Osteoblast (primary cell): ENCODE measurements around the gene MRPS18A. TPM values are rescaled to one million over a fixed set of nuclear protein-coding genes. Genes with fewer than 3 reads are reported as not detected.
A peak's percentile ranks its signal among the peaks of the same experiment; 100 is the strongest.
"Not testable (repeated sequence)": the region's sequence is repeated elsewhere in the genome, so short reads cannot be mapped to it uniquely, and the experiment has no call there.

ENCODE experiments used
- DNase-seq: peaks from one replicate; pipeline ENCODE4 v3.0.0; 2011; ENCODE audit warnings: low spot score, mixed read lengths; ENCODE audit not compliant: insufficient read length; ENCODE audit errors: missing footprints
- H2AFZ ChIP-seq: 2 replicates; pipeline ENCODE4 v1.6.0; 2011; ENCODE audit warnings: mild to moderate bottlenecking, low read length
- H3K27ac ChIP-seq: 2 replicates; pipeline ENCODE4 v1.5.1; 2011; ENCODE audit warnings: mild to moderate bottlenecking, low read depth, low read length, moderate library complexity
- H3K27me3 ChIP-seq: 2 replicates; pipeline ENCODE4 v1.6.0; 2012; ENCODE audit warnings: mild to moderate bottlenecking, control low read depth, inconsistent platforms, low read length, moderate library complexity; ENCODE audit not compliant: insufficient read depth
- H3K36me3 ChIP-seq: 2 replicates; pipeline ENCODE4 v1.5.1; 2011; ENCODE audit warnings: mild to moderate bottlenecking, low read length, control low read depth, moderate library complexity; ENCODE audit not compliant: insufficient read depth
- H3K4me1 ChIP-seq: 2 replicates; pipeline ENCODE4 v1.5.1; 2011; ENCODE audit warnings: mild to moderate bottlenecking, low read length, control low read depth, moderate library complexity; ENCODE audit not compliant: insufficient read depth
- H3K4me2 ChIP-seq: 2 replicates; pipeline ENCODE4 v1.6.0; 2011; ENCODE audit warnings: mild to moderate bottlenecking, low read length; ENCODE audit not compliant: insufficient read depth
- H3K4me3 ChIP-seq: fragments of 200-600 bp; sonication (generic); 3 replicates; pipeline ENCODE4 v1.5.1; 2012; ENCODE audit warnings: mild to moderate bottlenecking, low read length, inconsistent platforms; ENCODE audit not compliant: insufficient read depth
- H3K79me2 ChIP-seq: 2 replicates; pipeline ENCODE4 v1.6.0; 2012; ENCODE audit warnings: mild to moderate bottlenecking, low read length, control low read depth, inconsistent platforms; ENCODE audit not compliant: insufficient read depth
- H3K9me3 ChIP-seq: 2 replicates; pipeline ENCODE4 v1.5.1; 2011; ENCODE audit warnings: low read depth, low read length, control low read depth
- H4K20me1 ChIP-seq: 2 replicates; pipeline ENCODE4 v1.6.0; 2012; ENCODE audit warnings: mild to moderate bottlenecking, low read length, control low read depth; ENCODE audit not compliant: insufficient read depth
- CTCF ChIP-seq: IDR thresholded peaks from 2 replicates; pipeline ENCODE4 v1.5.1; 2011; ENCODE audit warnings: mild to moderate bottlenecking, low read depth, low read length, moderate library complexity; ENCODE audit errors: extremely low read depth
- total RNA-seq: library from RNA; depleted of rRNA; stranded (reverse); fragments of >200 nt; gene quantifications from 2 replicates; pipeline ENCODE4 v1.2.3, GENCODE V29; 2012

The MRPS18A gene
- total RNA-seq, 1 donor = 27.5 TPM

DNA sequence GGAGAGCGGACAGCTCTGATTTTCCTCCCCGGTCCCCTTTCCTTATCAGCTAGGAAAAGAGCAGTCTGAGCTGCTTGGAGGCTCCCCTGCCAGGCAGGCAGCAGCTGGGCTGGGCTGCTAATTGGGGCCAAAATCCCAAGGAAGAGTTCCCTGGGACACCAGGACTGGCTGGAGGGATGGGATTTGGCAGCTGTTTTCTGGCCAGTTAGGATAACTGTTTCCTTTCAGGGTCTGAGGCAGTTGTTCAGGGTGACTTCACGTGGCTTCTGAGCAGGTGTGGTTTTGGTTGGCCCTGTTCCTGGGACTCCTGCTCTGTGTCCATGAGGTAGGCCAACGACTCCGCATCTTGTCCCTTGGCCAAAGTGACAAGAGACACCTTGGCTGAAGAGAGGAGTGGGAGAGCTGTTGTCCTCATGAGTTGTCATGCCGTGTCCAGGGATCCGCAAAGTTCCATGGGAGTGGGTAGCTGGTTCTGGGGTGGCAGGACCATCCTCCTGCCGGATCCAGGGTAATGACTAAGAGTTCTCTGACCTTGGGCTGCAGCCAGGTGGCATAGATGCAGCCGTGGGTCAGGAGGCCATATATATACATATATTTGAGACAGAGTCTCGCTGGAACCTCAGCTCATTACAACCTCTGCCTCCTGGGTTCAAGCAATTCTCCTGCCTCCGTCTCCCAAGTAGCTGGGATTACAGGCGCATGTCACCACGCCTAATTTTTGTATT, 21.2 kb downstream of the MRPS18A start:
- peaks cover 8% of the 10 kb centered on the region for H3K36me3 ChIP-seq
- no peak for DNase-seq
- H2AFZ ChIP-seq = no peak overlapping the region
- no peaks in the 10 kb centered on the region for H3K79me2 ChIP-seq
- no peaks in the 10 kb centered on the region for H3K9me3 ChIP-seq
- no peaks in the 10 kb centered on the region for H3K27me3 ChIP-seq
- H3K4me3 ChIP-seq = no peak overlapping the region
- TF ChIP-seq CTCF = no peak
- no peaks in the 10 kb centered on the region for H4K20me1 ChIP-seq
- peaks cover 37% of the 10 kb centered on the region for H3K4me1 ChIP-seq
- H3K27ac ChIP-seq = no peak overlapping the region
- H3K4me2 ChIP-seq = no peak overlapping the region

DNA sequence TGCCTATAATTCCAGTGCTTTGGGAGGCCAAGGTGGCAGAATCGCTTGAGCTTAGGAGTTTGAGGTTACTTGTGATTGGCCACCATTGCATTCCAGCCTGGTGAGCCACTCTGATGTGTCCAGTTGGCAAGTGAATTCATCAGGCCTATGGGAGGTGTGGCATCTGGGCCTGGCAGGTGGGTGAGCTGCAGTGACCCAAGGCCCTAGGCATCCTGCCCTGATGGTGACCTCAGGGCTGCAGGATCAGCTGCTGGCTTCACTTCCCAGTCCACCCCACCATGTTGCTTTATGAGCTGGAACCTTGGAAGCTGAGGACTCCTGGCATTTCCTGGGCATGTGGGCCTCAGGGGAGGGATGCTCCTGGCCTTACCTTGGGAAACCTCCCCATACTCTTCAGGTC, 22.2 kb downstream of the MRPS18A start:
- Histone ChIP-seq H3K36me3 (no peaks in the 10 kb centered on the region), H3K79me2 (no peaks in the 10 kb centered on the region), H4K20me1 (no peaks in the 10 kb centered on the region), H3K4me3 (no peak overlapping the region), H3K27ac (no peak overlapping the region), H3K27me3 (no peaks in the 10 kb centered on the region), H3K9me3 (no peaks in the 10 kb centered on the region), H3K4me1 (peaks cover 34% of the 10 kb centered on the region), H2AFZ (no peak overlapping the region), H3K4me2 (no peak overlapping the region)
- no peak for TF ChIP-seq CTCF
- DNase-seq = peak; percentile 78

DNA sequence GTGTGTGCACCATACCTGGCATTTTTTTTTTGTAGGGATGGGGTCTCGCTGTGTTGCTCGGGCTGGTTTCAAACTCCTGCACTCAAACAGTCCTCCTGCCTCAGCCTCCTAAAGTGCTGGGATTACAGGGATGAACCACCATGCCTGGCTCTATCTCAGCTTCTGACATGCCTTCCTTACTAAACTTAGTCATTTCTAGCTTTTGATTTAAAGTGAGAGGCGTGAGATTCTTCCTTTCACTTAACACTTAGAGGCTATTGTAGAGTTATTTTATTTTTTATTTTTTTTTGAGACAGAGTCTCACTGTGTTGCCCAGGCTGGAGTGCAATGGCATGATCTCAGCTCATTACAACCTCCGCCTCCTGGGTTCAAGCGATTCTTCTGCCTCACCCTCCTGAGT, 24.6 kb downstream of the MRPS18A start:
- H3K4me2 ChIP-seq, H4K20me1 ChIP-seq, H3K9me3 ChIP-seq, H3K27me3 ChIP-seq, DNase-seq, H3K36me3 ChIP-seq, H3K27ac ChIP-seq, H2AFZ ChIP-seq, H3K79me2 ChIP-seq, H3K4me3 ChIP-seq: not testable (repeated sequence)
- peaks cover 11% of the 10 kb centered on the region for H3K4me1 ChIP-seq

DNA sequence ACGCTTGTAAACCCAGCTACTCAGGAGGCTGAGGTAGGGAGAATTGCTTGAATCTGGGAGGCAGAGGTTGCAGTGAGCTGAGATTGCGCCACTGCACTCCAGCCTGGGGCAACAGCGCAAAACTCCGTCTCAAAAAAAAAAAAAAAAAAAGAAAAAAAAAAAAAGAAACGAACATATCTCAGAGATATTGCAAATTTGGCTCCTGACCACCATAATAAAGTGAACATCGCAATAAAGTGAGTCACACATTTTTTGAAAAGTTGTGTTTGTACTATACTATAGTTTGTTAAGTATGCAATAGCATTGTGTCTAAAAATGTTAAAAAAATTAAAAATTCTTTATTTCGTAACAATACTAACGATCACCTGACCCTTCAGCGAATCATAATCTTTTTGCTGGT, 29.4 kb downstream of the MRPS18A start:
- Histone ChIP-seq H3K4me2 (no peak overlapping the region), H2AFZ (no peak overlapping the region), H3K79me2 (no peaks in the 10 kb centered on the region), H3K27ac (no peak overlapping the region), H3K4me1 (no peaks in the 10 kb centered on the region), H4K20me1 (no peaks in the 10 kb centered on the region), H3K36me3 (no peaks in the 10 kb centered on the region), H3K27me3 (no peaks in the 10 kb centered on the region), H3K4me3 (no peak overlapping the region), H3K9me3 (no peaks in the 10 kb centered on the region)
- no peak for DNase-seq
- no peak for TF ChIP-seq CTCF
